OCI-LY3 (cell line): Measurements from ENCODE around the gene CYFIP2.

ENCODE experiments used
- H2AFZ ChIP-seq: fragments of 200-600, 300-600 bp; shearing (Covaris generic); 2 replicates; pipeline ENCODE4 v1.6.0; 2014; ENCODE audit warnings: antibody characterized with exemption, low read depth, low read length
- H3K27ac ChIP-seq: fragments of 200-600, 300-600 bp; sonication (generic); 2 replicates; pipeline ENCODE4 v1.5.1; 2014; ENCODE audit warnings: mild to moderate bottlenecking, low read length, moderate library complexity, mixed read lengths
- H3K27me3 ChIP-seq: fragments of 200-600, 300-600 bp; sonication (generic); 2 replicates; pipeline ENCODE4 v1.6.1; 2014; ENCODE audit warnings: low read depth, low read length, mixed read lengths
- H3K36me3 ChIP-seq: fragments of 200-600, 300-600 bp; sonication (generic); replicated peaks from 2 replicates; pipeline ENCODE3; 2014; ENCODE audit warnings: low read depth, low read length, mixed read lengths
- H3K4me1 ChIP-seq: fragments of 300-600, 200-600 bp; sonication (generic); 2 replicates; pipeline ENCODE4 v1.6.1; 2014; ENCODE audit warnings: low read length, mixed read lengths
- H3K4me2 ChIP-seq: fragments of 200-600, 300-600 bp; sonication (generic); 2 replicates; pipeline ENCODE4 v1.6.1; 2014; ENCODE audit warnings: low read length, mixed read lengths
- H3K4me3 ChIP-seq: fragments of 300-600, 200-600 bp; sonication (generic); 2 replicates; pipeline ENCODE4 v1.5.1; 2014; ENCODE audit warnings: antibody characterized with exemption, mild to moderate bottlenecking, low read length, moderate library complexity
- H3K79me2 ChIP-seq: fragments of 300-600, 200-600 bp; shearing (Covaris generic); 2 replicates; pipeline ENCODE4 v1.6.1; 2014; ENCODE audit warnings: mild to moderate bottlenecking, low read length, mixed read lengths
- H3K9ac ChIP-seq: fragments of 300-600, 200-600 bp; shearing (Covaris generic); 2 replicates; pipeline ENCODE4 v1.6.0; 2014; ENCODE audit warnings: mild to moderate bottlenecking, low read length, moderate library complexity
- H3K9me3 ChIP-seq: fragments of 200-600, 300-600 bp; shearing (Covaris generic); 2 replicates; pipeline ENCODE4 v1.6.1; 2014; ENCODE audit warnings: low read length, mixed read lengths; ENCODE audit not compliant: insufficient read depth
- H4K20me1 ChIP-seq: fragments of 200-600, 300-600 bp; sonication (generic); 2 replicates; pipeline ENCODE4 v1.6.1; 2016; ENCODE audit warnings: low read length, mixed read lengths; ENCODE audit not compliant: insufficient read depth
- EZH2phosphoT487 ChIP-seq: fragments of 200-600 bp; shearing (Covaris generic); IDR thresholded peaks from 2 replicates; pipeline ENCODE4 v1.6.1; 2018; ENCODE audit warnings: antibody characterized with exemption, mixed run types, low read depth
- TF ChIP-seq, protein P1 (sequence below): fragments of 200-600, 300-600 bp; sonication (generic); IDR thresholded peaks from 2 replicates; pipeline ENCODE4 v1.5.1; 2014; ENCODE audit warnings: antibody characterized with exemption, low read length, low read depth

CYFIP2 gene

GRCh38 chr5:157370967-157371366 is 105.0 kb downstream of the CYFIP2 start:
- Histone ChIP-seq H3K9ac (no peak overlapping the region), H3K4me2 (no peak overlapping the region), H3K4me1 (no peaks in the 10 kb centered on the region), H2AFZ (no peak overlapping the region), H3K36me3 (no peaks in the 10 kb centered on the region), H3K79me2 (no peaks in the 10 kb centered on the region), H4K20me1 (no peaks in the 10 kb centered on the region), H3K27me3 (no peaks in the 10 kb centered on the region), H3K4me3 (no peak overlapping the region), H3K27ac (no peak overlapping the region), H3K9me3 (no peaks in the 10 kb centered on the region)
- TF ChIP-seq, protein P1, sequence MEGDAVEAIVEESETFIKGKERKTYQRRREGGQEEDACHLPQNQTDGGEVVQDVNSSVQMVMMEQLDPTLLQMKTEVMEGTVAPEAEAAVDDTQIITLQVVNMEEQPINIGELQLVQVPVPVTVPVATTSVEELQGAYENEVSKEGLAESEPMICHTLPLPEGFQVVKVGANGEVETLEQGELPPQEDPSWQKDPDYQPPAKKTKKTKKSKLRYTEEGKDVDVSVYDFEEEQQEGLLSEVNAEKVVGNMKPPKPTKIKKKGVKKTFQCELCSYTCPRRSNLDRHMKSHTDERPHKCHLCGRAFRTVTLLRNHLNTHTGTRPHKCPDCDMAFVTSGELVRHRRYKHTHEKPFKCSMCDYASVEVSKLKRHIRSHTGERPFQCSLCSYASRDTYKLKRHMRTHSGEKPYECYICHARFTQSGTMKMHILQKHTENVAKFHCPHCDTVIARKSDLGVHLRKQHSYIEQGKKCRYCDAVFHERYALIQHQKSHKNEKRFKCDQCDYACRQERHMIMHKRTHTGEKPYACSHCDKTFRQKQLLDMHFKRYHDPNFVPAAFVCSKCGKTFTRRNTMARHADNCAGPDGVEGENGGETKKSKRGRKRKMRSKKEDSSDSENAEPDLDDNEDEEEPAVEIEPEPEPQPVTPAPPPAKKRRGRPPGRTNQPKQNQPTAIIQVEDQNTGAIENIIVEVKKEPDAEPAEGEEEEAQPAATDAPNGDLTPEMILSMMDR = no peak
- TF ChIP-seq EZH2phosphoT487 = no peak

DNA sequence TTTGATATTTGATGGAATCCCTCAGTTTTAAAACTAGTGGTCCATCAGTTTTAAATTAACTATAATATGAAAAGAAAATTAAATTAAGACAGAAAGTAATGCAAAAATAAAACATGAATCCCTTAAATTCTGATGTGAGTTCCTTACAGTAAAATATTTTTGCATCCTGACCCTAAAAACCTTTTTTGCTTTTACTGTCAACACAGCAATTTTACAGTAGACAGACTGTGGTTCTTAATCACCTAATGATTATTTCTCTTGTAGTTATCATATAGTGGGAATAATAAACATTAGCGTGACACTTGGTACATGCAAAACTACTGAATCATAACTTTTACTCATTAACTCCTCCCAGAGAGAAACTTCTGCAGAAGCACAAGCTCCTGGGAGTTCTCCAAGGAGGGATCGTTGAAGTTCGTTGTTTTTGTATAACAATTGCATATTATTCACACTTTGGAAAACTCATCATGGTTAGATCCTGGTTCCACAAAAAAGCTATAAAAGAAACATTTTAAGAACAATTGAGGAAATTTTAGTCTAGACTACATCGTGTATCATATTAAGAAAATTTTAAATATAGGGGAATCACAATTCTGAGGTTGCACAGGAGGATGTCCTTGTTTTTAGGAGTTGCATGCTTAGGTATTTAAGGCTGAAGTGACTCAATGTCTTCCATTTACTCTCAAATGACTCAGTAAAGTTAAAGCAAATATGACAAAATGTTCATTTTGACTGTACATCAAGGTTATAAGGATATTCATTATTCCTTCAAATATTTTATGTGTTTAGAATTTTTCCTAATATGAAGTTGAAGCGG is 105.9 kb downstream of the CYFIP2 start:
- Histone ChIP-seq H3K4me2 (no peak overlapping the region), H3K79me2 (no peaks in the 10 kb centered on the region), H3K27me3 (no peaks in the 10 kb centered on the region), H3K9me3 (no peaks in the 10 kb centered on the region), H3K4me3 (no peak overlapping the region), H3K4me1 (no peaks in the 10 kb centered on the region), H4K20me1 (no peaks in the 10 kb centered on the region), H3K36me3 (no peaks in the 10 kb centered on the region), H2AFZ (no peak overlapping the region), H3K27ac (no peak overlapping the region), H3K9ac (no peak overlapping the region)
- TF ChIP-seq, protein P1 = no peak
- no peak for TF ChIP-seq EZH2phosphoT487

GRCh38 chr5:157372472-157372822 is 106.5 kb downstream of the CYFIP2 start:
- Histone ChIP-seq H3K9me3 (no peaks in the 10 kb centered on the region), H4K20me1 (no peaks in the 10 kb centered on the region), H3K4me1 (no peaks in the 10 kb centered on the region), H3K79me2 (no peaks in the 10 kb centered on the region), H3K4me3 (no peak overlapping the region), H3K4me2 (no peak overlapping the region), H3K27me3 (no peaks in the 10 kb centered on the region), H3K9ac (no peak overlapping the region), H3K27ac (no peak overlapping the region), H2AFZ (no peak overlapping the region), H3K36me3 (no peaks in the 10 kb centered on the region)
- TF ChIP-seq EZH2phosphoT487 = no peak
- TF ChIP-seq, protein P1 = no peak

DNA sequence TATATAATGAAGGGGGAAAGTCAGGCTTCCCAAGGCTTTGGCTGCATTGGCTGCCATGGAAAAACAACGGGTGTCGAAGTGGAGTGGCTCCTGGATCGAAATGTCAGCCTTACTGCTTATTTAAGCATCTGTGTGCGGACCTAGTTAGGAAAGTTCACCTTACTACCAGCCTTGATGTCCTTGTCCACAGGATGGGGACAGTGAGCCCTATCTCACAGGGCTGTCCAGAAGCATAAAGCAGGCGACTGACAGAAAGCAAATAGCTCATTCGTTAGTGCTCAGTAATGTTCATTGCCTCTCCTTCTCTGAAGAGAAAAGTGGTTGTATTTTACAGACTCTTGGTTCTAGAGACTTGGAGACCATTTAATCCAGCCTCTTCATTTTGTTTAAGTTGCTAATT is 112.6 kb downstream of the CYFIP2 start:
- Histone ChIP-seq H3K27ac (no peak overlapping the region), H3K9me3 (no peaks in the 10 kb centered on the region), H3K4me2 (no peak overlapping the region), H3K79me2 (no peaks in the 10 kb centered on the region), H4K20me1 (no peaks in the 10 kb centered on the region), H3K4me3 (no peak overlapping the region), H3K4me1 (no peaks in the 10 kb centered on the region), H3K27me3 (no peaks in the 10 kb centered on the region), H3K9ac (no peak overlapping the region), H3K36me3 (peaks cover 9% of the 10 kb centered on the region), H2AFZ (no peak overlapping the region)
- TF ChIP-seq, protein P1 = no peak; the same call in 1 of the 2 replicates
- no peak for TF ChIP-seq EZH2phosphoT487
